ENCODE data around the gene MAPRE2. TPM values are rescaled to one million over a fixed set of nuclear protein-coding genes. Genes with fewer than 3 reads are reported as not detected.

Gene MAPRE2
- total RNA-seq, 1 donor from 2014 or later: 50.7 TPM

DNA sequence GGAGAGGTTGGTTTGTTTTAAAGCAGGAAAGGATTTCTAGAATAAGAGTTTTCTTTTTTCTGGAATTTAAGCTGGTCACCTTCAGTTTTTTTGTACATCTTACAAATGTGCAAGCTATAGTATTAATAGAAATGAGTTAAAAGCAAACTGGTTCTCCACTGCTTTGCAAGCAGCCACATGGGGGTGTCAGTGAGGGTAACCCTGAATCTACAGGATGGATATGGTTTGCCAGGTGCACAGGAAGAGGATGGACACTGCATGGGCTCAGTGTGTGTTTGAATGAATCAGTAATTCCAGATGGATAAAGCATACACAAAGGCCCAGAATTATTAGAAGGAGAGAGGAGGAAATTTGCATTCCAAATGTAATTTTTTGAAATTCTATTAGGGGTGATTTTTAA lies 89.0 kb downstream of the MAPRE2 start:
- no peak overlapping the region for H3K27ac Mint-ChIP-seq
- H3K4me3 Mint-ChIP-seq: no peak overlapping the region
- H3K4me1 Mint-ChIP-seq (ENCODE audit: low read depth): no peaks in the 10 kb centered on the region
- peaks cover 25% of the 10 kb centered on the region for H3K36me3 Mint-ChIP-seq (ENCODE audit: low read depth)
- H3K27me3 Mint-ChIP-seq (ENCODE audit: insufficient read depth): no peaks in the 10 kb centered on the region
- no peak for DNase-seq (ENCODE audit: low spot score)
- no peaks in the 10 kb centered on the region for H3K9me3 Mint-ChIP-seq
- intact Hi-C loops (cut with micrococcal nuclease): no loop called here

- no peaks in the 10 kb centered on the region for H3K4me1 Mint-ChIP-seq (ENCODE audit: low read depth)
- H3K4me3 Mint-ChIP-seq: no peak overlapping the region
- no peak for DNase-seq (ENCODE audit: low spot score)
- peaks cover 33% of the 10 kb centered on the region for H3K36me3 Mint-ChIP-seq (ENCODE audit: low read depth)
- intact Hi-C loops (cut with micrococcal nuclease): no loop called here
- H3K9me3 Mint-ChIP-seq: no peaks in the 10 kb centered on the region
- H3K27me3 Mint-ChIP-seq (ENCODE audit: insufficient read depth): no peaks in the 10 kb centered on the region
- H3K27ac Mint-ChIP-seq: no peak overlapping the region
Measured at GRCh38 chr18:35131387-35132020, 90.3 kb downstream of the MAPRE2 start.

GRCh38 chr18:35132021-35132902 lies 91.0 kb downstream of the MAPRE2 start:
- Mint-ChIP-seq H3K9me3 (no peaks in the 10 kb centered on the region), H3K4me1 (ENCODE audit: low read depth) (no peaks in the 10 kb centered on the region), H3K4me3 (no peak overlapping the region), H3K27ac (no peak overlapping the region), H3K27me3 (ENCODE audit: insufficient read depth) (no peaks in the 10 kb centered on the region), H3K36me3 (ENCODE audit: low read depth) (peaks cover 30% of the 10 kb centered on the region)
- intact Hi-C loops (cut with micrococcal nuclease): no loop called here
- no peak for DNase-seq (ENCODE audit: low spot score)

DNA sequence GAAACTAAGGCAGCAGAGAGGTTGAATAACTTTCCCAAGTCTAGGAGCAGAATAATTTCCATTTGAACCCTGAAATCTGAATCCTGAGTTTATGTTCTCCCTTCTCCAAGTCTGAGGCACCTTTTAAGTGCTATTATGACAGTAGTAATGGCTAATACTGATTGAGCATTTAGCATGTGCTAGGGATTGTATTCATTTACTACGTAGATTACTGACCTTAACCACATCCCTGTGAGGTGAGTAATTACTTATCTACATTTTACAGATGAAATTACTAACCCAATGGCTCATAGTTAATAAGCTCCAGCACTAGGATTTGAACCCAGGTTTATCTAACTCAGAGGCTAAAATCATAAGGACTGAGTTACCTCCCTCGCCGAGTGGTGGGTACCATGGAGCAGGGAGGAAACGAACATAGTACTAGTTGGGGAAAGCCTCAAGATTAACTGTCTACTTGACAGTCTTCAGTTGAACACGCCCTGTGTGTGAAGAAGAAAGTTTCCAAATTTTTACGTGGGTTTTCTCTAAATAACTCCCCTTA lies 93.0 kb downstream of the MAPRE2 start:
- DNase-seq (ENCODE audit: low spot score): no peak
- Mint-ChIP-seq H3K27ac (no peak overlapping the region), H3K4me3 (no peak overlapping the region), H3K4me1 (ENCODE audit: low read depth) (no peaks in the 10 kb centered on the region), H3K9me3 (no peaks in the 10 kb centered on the region), H3K27me3 (ENCODE audit: insufficient read depth) (no peaks in the 10 kb centered on the region), H3K36me3 (ENCODE audit: low read depth) (peaks cover 31% of the 10 kb centered on the region)
- intact Hi-C loops (cut with micrococcal nuclease): no loop called here

- Mint-ChIP-seq H3K27me3 (ENCODE audit: insufficient read depth) (no peaks in the 10 kb centered on the region), H3K27ac (no peak overlapping the region), H3K9me3 (no peaks in the 10 kb centered on the region), H3K4me1 (ENCODE audit: low read depth) (no peaks in the 10 kb centered on the region), H3K36me3 (ENCODE audit: low read depth) (peaks cover 32% of the 10 kb centered on the region), H3K4me3 (no peak overlapping the region)
- intact Hi-C loops (cut with micrococcal nuclease): no loop called here
- DNase-seq (ENCODE audit: low spot score): no peak
Measured at GRCh38 chr18:35134791-35135531, 93.7 kb downstream of the MAPRE2 start.

- intact Hi-C loops (cut with micrococcal nuclease): no loop called here
- Mint-ChIP-seq H3K4me3 (no peak overlapping the region), H3K9me3 (no peaks in the 10 kb centered on the region), H3K27me3 (ENCODE audit: insufficient read depth) (no peaks in the 10 kb centered on the region), H3K36me3 (ENCODE audit: low read depth) (peaks cover 42% of the 10 kb centered on the region), H3K27ac (no peak overlapping the region), H3K4me1 (ENCODE audit: low read depth) (peaks cover 3% of the 10 kb centered on the region)
- no peak for DNase-seq (ENCODE audit: low spot score)
Measured at GRCh38 chr18:35136248-35136647, 95.0 kb downstream of the MAPRE2 start.

DNA sequence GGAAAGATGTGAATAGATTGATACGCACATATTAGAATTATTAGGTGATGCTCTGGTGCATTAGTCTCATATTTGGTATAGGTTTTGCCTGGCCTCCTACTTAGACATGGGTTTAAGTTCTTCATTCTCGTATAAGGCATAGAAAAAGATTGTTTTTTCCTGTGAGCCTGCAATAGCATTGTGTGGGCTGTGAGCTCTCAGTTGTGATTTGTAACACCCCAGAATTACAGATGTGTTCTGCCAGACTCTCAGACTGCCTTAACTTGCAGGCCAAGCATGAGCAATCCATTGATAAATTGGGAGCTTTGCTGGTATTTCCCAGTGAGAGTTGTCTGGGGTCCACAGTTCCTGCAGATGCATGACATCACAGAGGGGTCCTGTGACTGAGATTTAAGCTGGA lies 95.7 kb downstream of the MAPRE2 start:
- intact Hi-C loops (cut with micrococcal nuclease): no loop called here
- H3K9me3 Mint-ChIP-seq: no peaks in the 10 kb centered on the region
- peaks cover 39% of the 10 kb centered on the region for H3K36me3 Mint-ChIP-seq (ENCODE audit: low read depth)
- no peak overlapping the region for H3K4me3 Mint-ChIP-seq
- peaks cover 3% of the 10 kb centered on the region for H3K4me1 Mint-ChIP-seq (ENCODE audit: low read depth)
- DNase-seq (ENCODE audit: low spot score): no peak
- no peak overlapping the region for H3K27ac Mint-ChIP-seq
- H3K27me3 Mint-ChIP-seq (ENCODE audit: insufficient read depth): no peaks in the 10 kb centered on the region

DNA sequence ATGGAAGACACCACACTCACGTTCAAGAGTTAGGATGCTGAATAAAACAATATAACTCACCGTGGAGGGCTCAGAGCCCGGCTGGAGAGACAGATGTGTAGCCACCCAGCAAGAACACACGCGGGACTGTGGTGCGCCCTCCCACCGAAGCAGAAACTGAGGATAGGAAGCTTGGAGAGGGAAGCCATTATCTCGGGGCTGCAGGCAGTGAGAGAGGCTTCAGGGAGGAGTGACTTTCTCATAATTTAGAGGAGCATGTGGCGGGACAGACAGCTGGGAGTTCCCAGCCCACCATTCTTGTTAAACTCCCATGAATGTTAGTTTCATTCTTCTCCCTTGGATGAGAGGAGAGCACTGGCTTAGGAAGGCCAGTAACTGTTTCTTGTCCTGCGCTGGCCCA lies 96.4 kb downstream of the MAPRE2 start:
- H3K4me3 Mint-ChIP-seq: no peak overlapping the region
- no peaks in the 10 kb centered on the region for H3K27me3 Mint-ChIP-seq (ENCODE audit: insufficient read depth)
- no peak overlapping the region for H3K27ac Mint-ChIP-seq
- DNase-seq (ENCODE audit: low spot score): no peak
- no peaks in the 10 kb centered on the region for H3K9me3 Mint-ChIP-seq
- H3K4me1 Mint-ChIP-seq (ENCODE audit: low read depth): peaks cover 3% of the 10 kb centered on the region
- peaks cover 43% of the 10 kb centered on the region for H3K36me3 Mint-ChIP-seq (ENCODE audit: low read depth)
- intact Hi-C loops (cut with micrococcal nuclease): no loop called here

- H3K4me1 Mint-ChIP-seq (ENCODE audit: low read depth): peaks cover 3% of the 10 kb centered on the region
- H3K36me3 Mint-ChIP-seq (ENCODE audit: low read depth): peaks cover 45% of the 10 kb centered on the region
- DNase-seq (ENCODE audit: low spot score): no peak
- no peak overlapping the region for H3K27ac Mint-ChIP-seq
- no peaks in the 10 kb centered on the region for H3K9me3 Mint-ChIP-seq
- no peaks in the 10 kb centered on the region for H3K27me3 Mint-ChIP-seq (ENCODE audit: insufficient read depth)
- intact Hi-C loops (cut with micrococcal nuclease): no loop called here
- no peak overlapping the region for H3K4me3 Mint-ChIP-seq
Measured at GRCh38 chr18:35138773-35139172, 97.6 kb downstream of the MAPRE2 start.

- intact Hi-C loops (cut with micrococcal nuclease): no loop called here
- H3K27me3 Mint-ChIP-seq (ENCODE audit: insufficient read depth): no peaks in the 10 kb centered on the region
- H3K9me3 Mint-ChIP-seq: no peaks in the 10 kb centered on the region
- no peak overlapping the region for H3K27ac Mint-ChIP-seq
- H3K4me1 Mint-ChIP-seq (ENCODE audit: low read depth): peaks cover 3% of the 10 kb centered on the region
- DNase-seq (ENCODE audit: low spot score): no peak
- peaks cover 44% of the 10 kb centered on the region for H3K36me3 Mint-ChIP-seq (ENCODE audit: low read depth)
- H3K4me3 Mint-ChIP-seq: no peak overlapping the region
Measured at GRCh38 chr18:35139517-35139916, 98.3 kb downstream of the MAPRE2 start.

GRCh38 chr18:35141077-35141476 lies 99.9 kb downstream of the MAPRE2 start:
- no peak for DNase-seq (ENCODE audit: low spot score)
- no peak overlapping the region for H3K27ac Mint-ChIP-seq
- H3K4me1 Mint-ChIP-seq (ENCODE audit: low read depth): peaks cover 3% of the 10 kb centered on the region
- H3K4me3 Mint-ChIP-seq: no peak overlapping the region
- H3K36me3 Mint-ChIP-seq (ENCODE audit: low read depth): peaks cover 39% of the 10 kb centered on the region
- no peaks in the 10 kb centered on the region for H3K27me3 Mint-ChIP-seq (ENCODE audit: insufficient read depth)
- intact Hi-C loops (cut with micrococcal nuclease): no loop called here
- H3K9me3 Mint-ChIP-seq: no peaks in the 10 kb centered on the region

GRCh38 chr18:35141567-35142274 lies 100.5 kb downstream of the MAPRE2 start:
- Mint-ChIP-seq H3K9me3 (no peaks in the 10 kb centered on the region), H3K36me3 (ENCODE audit: low read depth) (peaks cover 38% of the 10 kb centered on the region), H3K27ac (no peak overlapping the region), H3K4me1 (ENCODE audit: low read depth) (peaks cover 3% of the 10 kb centered on the region), H3K27me3 (ENCODE audit: insufficient read depth) (no peaks in the 10 kb centered on the region), H3K4me3 (no peak overlapping the region)
- no peak for DNase-seq (ENCODE audit: low spot score)
- intact Hi-C loops (cut with micrococcal nuclease): no loop called here
